Epithelial cell of esophagus (primary cell): ENCODE data around the gene WWTR1.
A peak's percentile ranks its signal among the peaks of the same experiment; 100 is the strongest.

ENCODE experiments used
- DNase-seq: peaks from one replicate; pipeline ENCODE4 v3.0.0; 2010; ENCODE audit warnings: low read depth
- H3K4me3 ChIP-seq: 2 replicates; pipeline ENCODE4 v1.5.1; 2011; ENCODE audit warnings: mild to moderate bottlenecking, low read length, control low read depth
- TF ChIP-seq, protein P1 (sequence below): IDR thresholded peaks from 2 replicates; pipeline ENCODE4 v1.5.1; 2011; ENCODE audit warnings: low read depth, mild to moderate bottlenecking, low read length, control low read depth, inconsistent platforms; ENCODE audit not compliant: insufficient read depth; ENCODE audit errors: missing control alignments

The WWTR1 gene

GRCh38 chr3:149532489-149533180, 125.2 kb downstream of the WWTR1 start:
- TF ChIP-seq, protein P1, sequence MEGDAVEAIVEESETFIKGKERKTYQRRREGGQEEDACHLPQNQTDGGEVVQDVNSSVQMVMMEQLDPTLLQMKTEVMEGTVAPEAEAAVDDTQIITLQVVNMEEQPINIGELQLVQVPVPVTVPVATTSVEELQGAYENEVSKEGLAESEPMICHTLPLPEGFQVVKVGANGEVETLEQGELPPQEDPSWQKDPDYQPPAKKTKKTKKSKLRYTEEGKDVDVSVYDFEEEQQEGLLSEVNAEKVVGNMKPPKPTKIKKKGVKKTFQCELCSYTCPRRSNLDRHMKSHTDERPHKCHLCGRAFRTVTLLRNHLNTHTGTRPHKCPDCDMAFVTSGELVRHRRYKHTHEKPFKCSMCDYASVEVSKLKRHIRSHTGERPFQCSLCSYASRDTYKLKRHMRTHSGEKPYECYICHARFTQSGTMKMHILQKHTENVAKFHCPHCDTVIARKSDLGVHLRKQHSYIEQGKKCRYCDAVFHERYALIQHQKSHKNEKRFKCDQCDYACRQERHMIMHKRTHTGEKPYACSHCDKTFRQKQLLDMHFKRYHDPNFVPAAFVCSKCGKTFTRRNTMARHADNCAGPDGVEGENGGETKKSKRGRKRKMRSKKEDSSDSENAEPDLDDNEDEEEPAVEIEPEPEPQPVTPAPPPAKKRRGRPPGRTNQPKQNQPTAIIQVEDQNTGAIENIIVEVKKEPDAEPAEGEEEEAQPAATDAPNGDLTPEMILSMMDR: no peak
- H3K4me3 ChIP-seq: no peak overlapping the region
- DNase-seq: no peak

DNA sequence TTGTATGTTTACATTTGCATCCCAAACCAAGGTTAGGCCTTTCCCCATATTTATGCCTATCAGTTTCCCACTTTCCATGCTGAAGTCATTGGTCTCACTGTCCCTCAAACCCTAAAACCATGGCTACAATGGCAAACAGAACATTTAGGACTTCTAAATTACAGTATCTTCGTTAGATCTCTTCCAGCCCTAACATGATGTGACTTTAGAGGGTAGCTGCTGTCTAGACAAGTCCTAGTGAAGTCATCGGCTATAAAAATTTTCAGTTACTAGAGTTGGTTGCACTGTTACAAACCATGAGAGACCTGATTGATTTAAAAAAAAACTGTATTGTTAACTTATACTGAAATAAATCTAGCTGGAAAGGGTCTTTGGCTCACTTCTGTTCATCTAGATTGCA, 128.7 kb downstream of the WWTR1 start:
- DNase-seq: peak; percentile 32
- no peak overlapping the region for H3K4me3 ChIP-seq
- TF ChIP-seq, protein P1: no peak

- H3K4me3 ChIP-seq: no peak overlapping the region
- no peak for DNase-seq
- TF ChIP-seq, protein P1: no peak
Measured at GRCh38 chr3:149528340-149528650, 129.5 kb downstream of the WWTR1 start.

- DNase-seq: peak; percentile 26
- no peak overlapping the region for H3K4me3 ChIP-seq
- TF ChIP-seq, protein P1: peak; percentile 18
Measured at GRCh38 chr3:149527531-149528339, 130.1 kb downstream of the WWTR1 start.

DNA sequence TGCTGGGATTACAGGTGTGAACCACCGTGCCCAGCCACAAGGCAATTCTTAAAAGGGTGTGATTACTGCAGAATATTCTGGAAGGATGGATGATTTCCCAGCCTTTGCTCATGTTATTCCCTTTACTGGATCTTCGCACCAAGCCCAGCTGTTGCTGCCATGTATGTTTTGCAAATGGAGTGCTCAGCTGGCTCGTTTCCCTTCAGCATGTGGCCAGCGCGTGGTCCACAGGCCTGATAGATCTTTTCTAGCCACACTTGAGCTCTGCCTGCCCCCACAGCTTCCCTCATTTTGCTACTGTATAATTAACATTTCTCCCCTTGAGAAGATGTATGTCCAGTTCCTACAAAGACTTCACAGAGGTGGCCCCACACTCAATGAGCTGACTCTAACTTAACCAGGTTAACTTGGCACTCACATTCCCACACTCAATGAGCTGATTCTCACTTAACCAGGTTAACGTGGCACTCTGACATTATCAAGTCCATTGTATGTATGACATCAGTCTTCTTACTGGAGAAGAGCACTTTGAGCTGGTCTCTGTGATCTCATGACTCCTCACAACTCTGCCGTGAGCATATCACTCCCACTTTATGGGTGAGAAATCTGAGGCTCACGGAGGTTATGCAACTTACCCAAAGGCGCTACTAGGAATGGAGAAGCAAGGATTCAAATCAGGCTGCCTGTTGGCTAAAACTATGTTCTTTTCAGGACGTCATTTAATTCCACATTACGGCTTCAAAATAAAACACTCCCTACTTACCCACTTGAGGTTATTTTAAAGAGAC, 134.1 kb downstream of the WWTR1 start:
- DNase-seq: no peak
- H3K4me3 ChIP-seq: no peak overlapping the region
- TF ChIP-seq, protein P1: no peak

GRCh38 chr3:149519912-149520311, 137.9 kb downstream of the WWTR1 start:
- TF ChIP-seq, protein P1: no peak
- no peak for DNase-seq
- no peak overlapping the region for H3K4me3 ChIP-seq
